IMR-90 (cell line): ENCODE measurements around the gene FGFBP2.

Experiments used
- BHLHE40 ChIP-seq: fragments of 150-350 bp; IDR thresholded peaks from 2 replicates; pipeline ENCODE4 v1.6.1; 2016; ENCODE audit warnings: mild to moderate bottlenecking, low read depth, low read length
- CEBPB ChIP-seq: IDR thresholded peaks from 2 replicates; pipeline ENCODE4 v1.6.1; 2012; ENCODE audit warnings: low read depth, low read length, improper control_type of control experiment
- CTCF ChIP-seq: conservative IDR thresholded peaks from 2 replicates; pipeline ENCODE4 v1.5.1; 2012; ENCODE audit warnings: mild to moderate bottlenecking, low read depth, low read length, improper control_type of control experiment
- MAFK ChIP-seq: IDR thresholded peaks from 2 replicates; pipeline ENCODE4 v1.6.1; 2012; ENCODE audit warnings: low read depth, low read length, improper control_type of control experiment
- MAZ ChIP-seq: IDR thresholded peaks from 2 replicates; pipeline ENCODE4 v1.6.1; 2012; ENCODE audit warnings: low read depth, mild to moderate bottlenecking, low read length, improper control_type of control experiment, moderate library complexity, borderline replicate concordance
- MXI1 ChIP-seq: IDR thresholded peaks from 2 replicates; pipeline ENCODE4 v1.6.1; 2012; ENCODE audit warnings: low read depth, mild to moderate bottlenecking, low read length, moderate library complexity, borderline replicate concordance
- NFE2L2 ChIP-seq: fragments of 150-350 bp; IDR thresholded peaks from 2 replicates; pipeline ENCODE4 v1.6.1; 2016; ENCODE audit warnings: low read depth, mild to moderate bottlenecking, low read length
- POLR2A ChIP-seq: IDR thresholded peaks from 2 replicates; pipeline ENCODE4 v1.6.1; 2012; ENCODE audit warnings: mild to moderate bottlenecking, low read depth, low read length
- RAD21 ChIP-seq: IDR thresholded peaks from 2 replicates; pipeline ENCODE4 v1.6.1; 2012; ENCODE audit warnings: low read length, improper control_type of control experiment
- RFX5 ChIP-seq: IDR thresholded peaks from 2 replicates; pipeline ENCODE4 v1.8.0; 2012; ENCODE audit warnings: low read depth, mild to moderate bottlenecking, low read length, moderate library complexity
- SMC3 ChIP-seq: fragments of 150-350 bp; IDR thresholded peaks from 2 replicates; pipeline ENCODE4 v1.6.1; 2016; ENCODE audit warnings: low read depth, mild to moderate bottlenecking, antibody characterized with exemption, low read length, moderate library complexity
- USF2 ChIP-seq: fragments of 150-350 bp; IDR thresholded peaks from 2 replicates; pipeline ENCODE4 v1.6.1; 2017; ENCODE audit warnings: mild to moderate bottlenecking, antibody characterized with exemption, low read length, low read depth

DNA sequence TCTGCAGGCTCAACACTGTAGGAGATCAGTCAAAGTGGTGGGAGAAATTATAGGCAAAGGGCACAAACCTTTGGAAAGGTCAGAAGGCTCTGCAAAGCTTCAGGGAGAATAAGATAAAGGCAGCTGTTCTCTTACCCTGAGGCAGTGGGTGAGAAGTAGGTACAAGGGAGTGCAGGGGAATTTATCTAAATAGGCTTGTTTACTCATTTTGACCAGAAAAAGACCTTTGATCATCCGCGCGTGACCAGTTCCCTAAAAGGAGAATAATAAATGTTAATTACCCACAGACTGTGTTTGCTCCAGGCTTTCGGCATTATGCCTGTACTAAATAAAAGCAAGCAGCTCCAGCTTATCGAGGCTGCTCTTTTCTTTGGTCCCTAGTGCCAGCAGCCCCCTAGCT is 9.3 kb downstream of the FGFBP2 start:
- TF ChIP-seq MAFK (no peak), CTCF (no peak), BHLHE40 (no peak), MAZ (no peak), CEBPB (no peak), MXI1 (no peak), RFX5 (no peak), RAD21 (no peak), USF2 (no peak), POLR2A (no peak), SMC3 (no peak), NFE2L2 (no peak)
